Measurements from ENCODE around the gene BRD4. TPM values are rescaled to one million over a fixed set of nuclear protein-coding genes. Genes with fewer than 3 reads are reported as not detected.
A peak's percentile ranks its signal among the peaks of the same experiment; 100 is the strongest.

The BRD4 gene
- total and polyA plus RNA-seq, 2 of the 13 experiments (the other 11 are each of a cell fraction or from before 2014, with no cell fraction given): 10.5 to 11.4 TPM

DNA sequence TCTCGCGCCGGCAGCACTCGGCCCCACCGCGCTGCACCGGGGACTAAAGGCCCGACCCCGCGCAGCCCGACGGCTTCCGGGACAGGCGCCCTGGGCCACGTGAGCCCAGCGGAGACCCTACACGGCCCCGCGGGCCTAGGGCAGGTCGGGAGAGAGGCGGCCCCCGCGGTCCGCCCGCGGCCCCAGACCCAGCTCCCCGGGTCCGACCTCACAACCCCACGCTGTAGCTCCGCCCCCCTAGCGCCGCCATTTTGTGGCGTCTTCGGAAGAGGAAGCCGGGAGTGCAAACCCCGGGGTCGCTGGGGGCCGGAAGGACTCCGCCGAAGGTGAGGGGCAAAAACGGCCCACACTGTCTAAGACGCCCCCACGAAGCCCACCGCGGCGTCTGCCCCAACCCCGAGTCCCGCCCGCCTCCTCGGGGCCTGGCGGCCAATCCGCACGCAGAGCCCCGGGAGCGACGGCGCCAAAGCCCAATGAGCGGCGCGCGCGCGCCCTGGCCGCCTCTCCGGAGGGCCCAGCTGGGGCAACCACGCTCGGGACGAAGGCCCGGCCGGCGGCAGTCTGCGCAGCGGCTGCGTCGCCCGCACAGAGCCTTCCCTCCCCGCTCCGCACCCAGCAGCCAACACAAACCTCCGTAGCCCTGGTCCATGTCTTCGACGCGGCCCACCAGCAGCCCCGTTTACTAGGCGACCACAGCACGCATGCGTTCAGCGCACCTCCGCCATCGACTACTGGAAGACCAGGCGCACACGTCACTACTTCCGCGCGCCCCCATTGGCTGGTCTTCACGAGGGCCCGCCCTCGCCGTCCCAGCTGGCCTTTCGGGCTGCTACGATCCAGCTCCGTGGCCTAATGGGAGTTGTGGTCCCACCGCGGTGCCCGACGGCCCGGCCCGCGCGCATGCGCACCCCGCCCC lies 47.0 kb upstream of the BRD4 start, which contains the start of gene AKAP8 (continued):
- TF ChIP-seq, protein P1, sequence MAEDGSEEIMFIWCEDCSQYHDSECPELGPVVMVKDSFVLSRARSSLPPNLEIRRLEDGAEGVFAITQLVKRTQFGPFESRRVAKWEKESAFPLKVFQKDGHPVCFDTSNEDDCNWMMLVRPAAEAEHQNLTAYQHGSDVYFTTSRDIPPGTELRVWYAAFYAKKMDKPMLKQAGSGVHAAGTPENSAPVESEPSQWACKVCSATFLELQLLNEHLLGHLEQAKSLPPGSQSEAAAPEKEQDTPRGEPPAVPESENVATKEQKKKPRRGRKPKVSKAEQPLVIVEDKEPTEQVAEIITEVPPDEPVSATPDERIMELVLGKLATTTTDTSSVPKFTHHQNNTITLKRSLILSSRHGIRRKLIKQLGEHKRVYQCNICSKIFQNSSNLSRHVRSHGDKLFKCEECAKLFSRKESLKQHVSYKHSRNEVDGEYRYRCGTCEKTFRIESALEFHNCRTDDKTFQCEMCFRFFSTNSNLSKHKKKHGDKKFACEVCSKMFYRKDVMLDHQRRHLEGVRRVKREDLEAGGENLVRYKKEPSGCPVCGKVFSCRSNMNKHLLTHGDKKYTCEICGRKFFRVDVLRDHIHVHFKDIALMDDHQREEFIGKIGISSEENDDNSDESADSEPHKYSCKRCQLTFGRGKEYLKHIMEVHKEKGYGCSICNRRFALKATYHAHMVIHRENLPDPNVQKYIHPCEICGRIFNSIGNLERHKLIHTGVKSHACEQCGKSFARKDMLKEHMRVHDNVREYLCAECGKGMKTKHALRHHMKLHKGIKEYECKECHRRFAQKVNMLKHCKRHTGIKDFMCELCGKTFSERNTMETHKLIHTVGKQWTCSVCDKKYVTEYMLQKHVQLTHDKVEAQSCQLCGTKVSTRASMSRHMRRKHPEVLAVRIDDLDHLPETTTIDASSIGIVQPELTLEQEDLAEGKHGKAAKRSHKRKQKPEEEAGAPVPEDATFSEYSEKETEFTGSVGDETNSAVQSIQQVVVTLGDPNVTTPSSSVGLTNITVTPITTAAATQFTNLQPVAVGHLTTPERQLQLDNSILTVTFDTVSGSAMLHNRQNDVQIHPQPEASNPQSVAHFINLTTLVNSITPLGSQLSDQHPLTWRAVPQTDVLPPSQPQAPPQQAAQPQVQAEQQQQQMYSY (CRISPR knock-in tag; IDR thresholded peaks at IDR 0.05): 0 out of 2 replicates have a peak, but pooled peaks have one; percentile 57
- no peak for TF ChIP-seq MAFK (conservative IDR thresholded peaks at IDR 0.05 in 1 of 2, IDR thresholded peaks at IDR 0.05 in 1 of 2; ENCODE audit: low read length in 2 of 2)
- no peak for TF ChIP-seq ZNF296 (CRISPR knock-in tag; conservative IDR thresholded peaks at IDR 0.05)
- no peak for TF ChIP-seq RCOR2 (CRISPR knock-in tag; IDR thresholded peaks at IDR 0.05)
- TF ChIP-seq HOXA7 (CRISPR knock-in tag; IDR thresholded peaks at IDR 0.05): no peak
- TF ChIP-seq, protein P2, sequence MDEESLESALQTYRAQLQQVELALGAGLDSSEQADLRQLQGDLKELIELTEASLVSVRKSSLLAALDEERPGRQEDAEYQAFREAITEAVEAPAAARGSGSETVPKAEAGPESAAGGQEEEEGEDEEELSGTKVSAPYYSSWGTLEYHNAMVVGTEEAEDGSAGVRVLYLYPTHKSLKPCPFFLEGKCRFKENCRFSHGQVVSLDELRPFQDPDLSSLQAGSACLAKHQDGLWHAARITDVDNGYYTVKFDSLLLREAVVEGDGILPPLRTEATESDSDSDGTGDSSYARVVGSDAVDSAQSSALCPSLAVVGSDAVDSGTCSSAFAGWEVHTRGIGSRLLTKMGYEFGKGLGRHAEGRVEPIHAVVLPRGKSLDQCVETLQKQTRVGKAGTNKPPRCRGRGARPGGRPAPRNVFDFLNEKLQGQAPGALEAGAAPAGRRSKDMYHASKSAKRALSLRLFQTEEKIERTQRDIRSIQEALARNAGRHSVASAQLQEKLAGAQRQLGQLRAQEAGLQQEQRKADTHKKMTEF (CRISPR knock-in tag; IDR thresholded peaks at IDR 0.05): peak; percentile 65
- peak; percentile 18 for TF ChIP-seq PHF5A (CRISPR knock-in tag; IDR thresholded peaks at IDR 0.05; ENCODE audit: low read depth, unreplicated experiment)
- TF ChIP-seq ATF1 (CRISPR knock-in tag; IDR thresholded peaks at IDR 0.05): peak; percentile 89
- no peak for TF ChIP-seq GPN1 (CRISPR knock-in tag; IDR thresholded peaks at IDR 0.05; ENCODE audit: borderline replicate concordance)
- TF ChIP-seq YY1 (IDR thresholded peaks at IDR 0.05; ENCODE audit: insufficient read depth, insufficient replicate concordance, low read depth, low read length): peak; percentile 95
- TF ChIP-seq, protein P3, sequence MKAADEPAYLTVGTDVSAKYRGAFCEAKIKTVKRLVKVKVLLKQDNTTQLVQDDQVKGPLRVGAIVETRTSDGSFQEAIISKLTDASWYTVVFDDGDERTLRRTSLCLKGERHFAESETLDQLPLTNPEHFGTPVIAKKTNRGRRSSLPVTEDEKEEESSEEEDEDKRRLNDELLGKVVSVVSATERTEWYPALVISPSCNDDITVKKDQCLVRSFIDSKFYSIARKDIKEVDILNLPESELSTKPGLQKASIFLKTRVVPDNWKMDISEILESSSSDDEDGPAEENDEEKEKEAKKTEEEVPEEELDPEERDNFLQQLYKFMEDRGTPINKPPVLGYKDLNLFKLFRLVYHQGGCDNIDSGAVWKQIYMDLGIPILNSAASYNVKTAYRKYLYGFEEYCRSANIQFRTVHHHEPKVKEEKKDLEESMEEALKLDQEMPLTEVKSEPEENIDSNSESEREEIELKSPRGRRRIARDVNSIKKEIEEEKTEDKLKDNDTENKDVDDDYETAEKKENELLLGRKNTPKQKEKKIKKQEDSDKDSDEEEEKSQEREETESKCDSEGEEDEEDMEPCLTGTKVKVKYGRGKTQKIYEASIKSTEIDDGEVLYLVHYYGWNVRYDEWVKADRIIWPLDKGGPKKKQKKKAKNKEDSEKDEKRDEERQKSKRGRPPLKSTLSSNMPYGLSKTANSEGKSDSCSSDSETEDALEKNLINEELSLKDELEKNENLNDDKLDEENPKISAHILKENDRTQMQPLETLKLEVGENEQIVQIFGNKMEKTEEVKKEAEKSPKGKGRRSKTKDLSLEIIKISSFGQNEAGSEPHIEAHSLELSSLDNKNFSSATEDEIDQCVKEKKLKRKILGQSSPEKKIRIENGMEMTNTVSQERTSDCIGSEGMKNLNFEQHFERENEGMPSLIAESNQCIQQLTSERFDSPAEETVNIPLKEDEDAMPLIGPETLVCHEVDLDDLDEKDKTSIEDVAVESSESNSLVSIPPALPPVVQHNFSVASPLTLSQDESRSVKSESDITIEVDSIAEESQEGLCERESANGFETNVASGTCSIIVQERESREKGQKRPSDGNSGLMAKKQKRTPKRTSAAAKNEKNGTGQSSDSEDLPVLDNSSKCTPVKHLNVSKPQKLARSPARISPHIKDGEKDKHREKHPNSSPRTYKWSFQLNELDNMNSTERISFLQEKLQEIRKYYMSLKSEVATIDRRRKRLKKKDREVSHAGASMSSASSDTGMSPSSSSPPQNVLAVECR (CRISPR knock-in tag; IDR thresholded peaks at IDR 0.05; ENCODE audit: borderline replicate concordance): peak; percentile 70
- TF ChIP-seq, protein P4, sequence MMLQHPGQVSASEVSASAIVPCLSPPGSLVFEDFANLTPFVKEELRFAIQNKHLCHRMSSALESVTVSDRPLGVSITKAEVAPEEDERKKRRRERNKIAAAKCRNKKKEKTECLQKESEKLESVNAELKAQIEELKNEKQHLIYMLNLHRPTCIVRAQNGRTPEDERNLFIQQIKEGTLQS (CRISPR knock-in tag; IDR thresholded peaks at IDR 0.05): no peak
- TF ChIP-seq ZNF337 (CRISPR knock-in tag; IDR thresholded peaks at IDR 0.05; ENCODE audit: borderline replicate concordance, low read depth): no peak
- no peak for TF ChIP-seq ZNF678 (CRISPR knock-in tag; IDR thresholded peaks at IDR 0.05)
- TF ChIP-seq ZFAT (CRISPR knock-in tag; conservative IDR thresholded peaks at IDR 0.05): no peak; the same call in 1 of the 2 replicates
- TF ChIP-seq, protein P5, sequence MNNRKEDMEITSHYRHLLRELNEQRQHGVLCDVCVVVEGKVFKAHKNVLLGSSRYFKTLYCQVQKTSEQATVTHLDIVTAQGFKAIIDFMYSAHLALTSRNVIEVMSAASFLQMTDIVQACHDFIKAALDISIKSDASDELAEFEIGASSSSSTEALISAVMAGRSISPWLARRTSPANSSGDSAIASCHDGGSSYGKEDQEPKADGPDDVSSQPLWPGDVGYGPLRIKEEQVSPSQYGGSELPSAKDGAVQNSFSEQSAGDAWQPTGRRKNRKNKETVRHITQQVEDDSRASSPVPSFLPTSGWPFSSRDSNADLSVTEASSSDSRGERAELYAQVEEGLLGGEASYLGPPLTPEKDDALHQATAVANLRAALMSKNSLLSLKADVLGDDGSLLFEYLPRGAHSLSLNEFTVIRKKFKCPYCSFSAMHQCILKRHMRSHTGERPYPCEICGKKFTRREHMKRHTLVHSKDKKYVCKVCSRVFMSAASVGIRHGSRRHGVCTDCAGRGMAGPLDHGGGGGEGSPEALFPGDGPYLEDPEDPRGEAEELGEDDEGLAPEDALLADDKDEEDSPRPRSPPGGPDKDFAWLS (CRISPR knock-in tag; IDR thresholded peaks at IDR 0.05; ENCODE audit: borderline replicate concordance): no peak
